Thoracic aorta (tissue), 2 donors: Measurements from ENCODE around the gene CCDC3. TPM values are rescaled to one million over a fixed set of nuclear protein-coding genes. Genes with fewer than 3 reads are reported as not detected.

Source experiments
- ATAC-seq: fragments of 150-250 bp; one replicate; pipeline ENCODE4 v1.8.0; 2017; ENCODE audit warnings: low read depth; ENCODE audit not compliant: insufficient number of reproducible peaks, low FRiP score
- DNase-seq: peaks from one replicate; pipeline ENCODE4 v3.0.0-alpha.2; 2020; ENCODE audit warnings: low spot score
- H3K27ac ChIP-seq, 2 donors: fragments of 200-600 bp; sonication (generic); 1 replicate in 1 of 2; 2 replicates in 1 of 2; pipeline ENCODE4 v1.5.1; 2016; ENCODE audit warnings: mild to moderate bottlenecking in 2 of 2, moderate library complexity in 2 of 2
- H3K27me3 ChIP-seq: fragments of 200-600 bp; sonication (generic); replicated peaks from 2 replicates; pipeline ENCODE4 v1.6.0; 2016; ENCODE audit warnings: mild to moderate bottlenecking; ENCODE audit not compliant: insufficient read depth
- H3K36me3 ChIP-seq: fragments of 200-600 bp; sonication (generic); one replicate; pipeline ENCODE4 v1.5.1; 2016
- H3K4me1 ChIP-seq, 2 donors: fragments of 200-600 bp; sonication (generic); 1 replicate in 1 of 2; 2 replicates in 1 of 2; pipeline versions ENCODE4 v1.5.1 to v1.6.0; 2016; ENCODE audit warnings: low read depth in 2 of 2, mild to moderate bottlenecking in 1 of 2; ENCODE audit not compliant: control insufficient read depth in 1 of 2
- H3K4me3 ChIP-seq: fragments of 200-600 bp; sonication (generic); 2 replicates; pipeline ENCODE4 v1.5.1; 2016; ENCODE audit warnings: mild to moderate bottlenecking
- H3K9me3 ChIP-seq: fragments of 200-600 bp; sonication (generic); 2 replicates; pipeline ENCODE4 v1.5.1; 2016
- CTCF ChIP-seq: fragments of 200-600 bp; sonication (generic); IDR thresholded peaks from one replicate; pipeline ENCODE4 v1.5.1; 2019; ENCODE audit warnings: antibody characterized with exemption
- total RNA-seq, 2 donors: library from RNA; depleted of rRNA; stranded (reverse); fragments of >200 nt; gene quantifications; one replicate each; pipeline versions ENCODE4 v1.1.0 to v1.2.3, GENCODE V29; 2016

Gene CCDC3
- total RNA-seq, 2 donors from 2014 or later: 127 to 137 TPM

- no peaks in the 10 kb centered on the region for H3K36me3 ChIP-seq
- ATAC-seq: no peak
- H3K27me3 ChIP-seq: no peaks in the 10 kb centered on the region
- H3K9me3 ChIP-seq: no peaks in the 10 kb centered on the region
- no peak for TF ChIP-seq CTCF
- H3K4me3 ChIP-seq: no peak overlapping the region
- DNase-seq: no peak
- no peak overlapping the region for H3K27ac ChIP-seq
- H3K4me1 ChIP-seq: peaks cover 3 to 6% of the 10 kb centered on the region in 2 donors
Measured at GRCh38 chr10:12924911-12925310, 76.6 kb downstream of the CCDC3 start.

- no peak overlapping the region for H3K4me3 ChIP-seq
- ATAC-seq (no peak), DNase-seq (no peak)
- H3K9me3 ChIP-seq: no peaks in the 10 kb centered on the region
- H3K4me1 ChIP-seq: peaks cover 11 to 13% of the 10 kb centered on the region in 2 donors
- no peaks in the 10 kb centered on the region for H3K27me3 ChIP-seq
- H3K36me3 ChIP-seq: no peaks in the 10 kb centered on the region
- no peak overlapping the region for H3K27ac ChIP-seq
- TF ChIP-seq CTCF: no peak
Measured at GRCh38 chr10:12922117-12922900, 79.2 kb downstream of the CCDC3 start.

GRCh38 chr10:12921163-12921562 lies 80.3 kb downstream of the CCDC3 start:
- no peak for TF ChIP-seq CTCF
- no peak for DNase-seq
- no peaks in the 10 kb centered on the region for H3K36me3 ChIP-seq
- no peaks in the 10 kb centered on the region for H3K27me3 ChIP-seq
- H3K4me1 ChIP-seq: peaks cover 11 to 13% of the 10 kb centered on the region in 2 donors
- H3K9me3 ChIP-seq: no peaks in the 10 kb centered on the region
- H3K27ac ChIP-seq: peak overlapping the region in 1 of 2 donors; percentile 25
- ATAC-seq: no peak
- no peak overlapping the region for H3K4me3 ChIP-seq

GRCh38 chr10:12919574-12919973 lies 81.9 kb downstream of the CCDC3 start:
- Histone ChIP-seq H3K4me1 (peaks cover 11 to 14% of the 10 kb centered on the region in 2 donors), H3K36me3 (no peaks in the 10 kb centered on the region), H3K27ac (peak overlapping the region in 1 of 2 donors; percentile 48), H3K9me3 (no peaks in the 10 kb centered on the region), H3K4me3 (peak overlapping the region; percentile 16), H3K27me3 (no peaks in the 10 kb centered on the region)
- DNase-seq (no peak), ATAC-seq (no peak)
- no peak for TF ChIP-seq CTCF

GRCh38 chr10:12916587-12916986 lies 84.9 kb downstream of the CCDC3 start:
- no peak for TF ChIP-seq CTCF
- no peak for DNase-seq
- Histone ChIP-seq H3K27ac (no peak overlapping the region), H3K27me3 (no peaks in the 10 kb centered on the region), H3K9me3 (no peaks in the 10 kb centered on the region), H3K4me3 (no peak overlapping the region), H3K36me3 (no peaks in the 10 kb centered on the region), H3K4me1 (peaks cover 11 to 22% of the 10 kb centered on the region in 2 donors)
- ATAC-seq: no peak
